Psoas muscle (tissue), 8 donors: ENCODE data around the gene OBSCN. TPM values are rescaled to one million over a fixed set of nuclear protein-coding genes. Genes with fewer than 3 reads are reported as not detected.

Experiments
- ATAC-seq, 4 donors: fragments of 200-7000 bp; cut with Tn5 transposase; one replicate each; pipeline ENCODE4 v1.9.1; 2020; ENCODE audit warnings: moderate library complexity in 3 of 4, mild to moderate bottlenecking in 2 of 4
- DNase-seq, 2 donors: peaks; one replicate each; pipeline ENCODE4 v3.0.0-alpha.2; 2020
- H3K27ac ChIP-seq: fragments of 200-600 bp; one replicate; pipeline ENCODE4 v1.8.0; 2022
- H3K27me3 ChIP-seq, 3 donors: fragments of 200-600 bp in 1 of 3; one replicate each; pipeline versions ENCODE4 v1.6.1 to v1.8.0; 2013 to 2022; ENCODE audit warnings: low read length in 2 of 3, mild to moderate bottlenecking in 2 of 3, moderate library complexity in 1 of 3; ENCODE audit not compliant: insufficient read depth in 3 of 3
- H3K36me3 ChIP-seq, 2 donors: fragments of 200-600 bp in 1 of 2; one replicate each; pipeline versions ENCODE4 v1.6.1 to v1.8.0; 2013 to 2022; ENCODE audit warnings: low read depth in 1 of 2, mild to moderate bottlenecking in 1 of 2, moderate library complexity in 1 of 2; ENCODE audit not compliant: insufficient read depth in 1 of 2
- H3K4me1 ChIP-seq: fragments of 200-600 bp; one replicate; pipeline ENCODE4 v1.8.0; 2022
- H3K4me3 ChIP-seq: fragments of 200-600 bp; one replicate; pipeline ENCODE4 v1.8.0; 2022; ENCODE audit warnings: mild to moderate bottlenecking
- H3K9me3 ChIP-seq: fragments of 200-600 bp; one replicate; pipeline ENCODE4 v1.8.0; 2022
- CTCF ChIP-seq: fragments of 200-600 bp; IDR thresholded peaks from one replicate; pipeline ENCODE4 v1.8.0; 2022; ENCODE audit warnings: antibody characterized with exemption
- WGBS, 3 donors: extraction: QIAGEN DNeasy Blood & Tissue Kit; methylation state at CpG; one replicate each; pipeline versions ENCODE4 v1.1.6 to v1.1.7; 2013; 5-methylcytosine and 5-hydroxymethylcytosine counted together
- intact Hi-C, 2 donors: fragments of 100-400 bp; cut with DNase I; formaldehyde crosslinking; loops; one replicate each; pipeline versions ENCODE4 v1.11.0 to v1.14.2; 2022
- long read RNA-seq, 2 donors: library from polyadenylated mRNA; unstranded; transcript quantifications; one replicate each; pipeline ENCODE4 v2.0.0, GENCODE V29; 2021
- polyA plus RNA-seq, 3 donors: library from polyadenylated mRNA; stranded (reverse); fragments of 200-250 nt; gene quantifications; one replicate each; pipeline ENCODE4 v1.2.3, GENCODE V29; 2013
- total RNA-seq, 4 donors: library from RNA; stranded (reverse); fragmentation: NEBNext Ultra II Directional in 2 of 4; extraction: Animal tissue kit (Norgen Biotek cat#: 25700) in 2 of 4; gene quantifications; one replicate each; pipeline versions ENCODE4 v1.2.1 to v1.2.4, GENCODE V29; 2021 to 2023
- donor health status: healthy with polysubstance abuse.
- donor health status: DM: no; HTN: no; CAD: no; lungs with moderate emphysema.
- donor health status: Bipolar disorder and iron deficiency.
- donor health status: healthy.
- donor health status: DM: yes; HTN: yes; CAD: no.
- donor health status: DM: no; HTN: no; CAD: no.
- donor health status: DM: no; HTN: no; CAD: no.
- donor health status: DM: yes; HTN: yes; CAD: no.

OBSCN gene
- 1,000 to 10,000 TPM; 1,061 to 1,869 (median 1,568) TPM for total RNA-seq
- 100 to 1,000 TPM; 397 to 658 (median 442) TPM for polyA plus RNA-seq
- long read RNA-seq, donor 1, partial matches to known transcripts = 712 of 760 reads
- long read RNA-seq, donor 1, other reads (novel, unspliced or antisense) = 48 of 760 reads
- long read RNA-seq, donor 2, partial matches to known transcripts = 1,419 of 2,009 reads
- long read RNA-seq, donor 2, other reads (novel, unspliced or antisense) = 586 of 2,009 reads

- DNase-seq = peak; percentile 76 to 92
- no peaks in the 10 kb centered on the region for H3K27me3 ChIP-seq
- peaks cover 49% of the 10 kb centered on the region for H3K4me1 ChIP-seq
- 9 to 29% (median 10%) methylated on average over 28 to 30 of the region's 30 CpGs for WGBS, 3 donors
- intact Hi-C loops = no loop called here
- TF ChIP-seq CTCF = no peak
- H3K4me3 ChIP-seq = peak within 1 kb of the TSS; percentile 91
- ATAC-seq = peak; percentile 59 to 64 (median 61)
- no peaks in the 10 kb centered on the region for H3K9me3 ChIP-seq
- H3K27ac ChIP-seq = peak within 1 kb of the TSS; percentile 99
- peaks cover 0 to 7% of the 10 kb centered on the region in 2 donors for H3K36me3 ChIP-seq
Observed at GRCh38 chr1:228207851-228208821, at the start of gene OBSCN. Gene OBSCN, plus strand, starts transcription at chr1:228208044. Its CDS starts 3,740 bp downstream, at chr1:228211784.

- Histone ChIP-seq H3K4me1 (peaks cover 12% of the 10 kb centered on the region), H3K9me3 (no peaks in the 10 kb centered on the region), H3K27me3 (peaks cover 0 to 26% (median 0%) of the 10 kb centered on the region in 3 donors), H3K36me3 (no peaks in the 10 kb centered on the region), H3K4me3 (peak overlapping the region; percentile 32), H3K27ac (no peak overlapping the region)
- intact Hi-C loops = no loop called here
- 24 to 29% (median 27%) methylated on average over 62 to 98 of the region's 98 CpGs for WGBS, 3 donors
- ATAC-seq (no peak), DNase-seq (peak in 1 of 2 donors; percentile 45)
- TF ChIP-seq CTCF = no peak
Observed at GRCh38 chr1:228158151-228159007, 49.5 kb upstream of the OBSCN start.

GRCh38 chr1:228159008-228159665 is 48.7 kb upstream of the OBSCN start:
- WGBS, 3 donors = 79 to 83% (median 80%) methylated on average over 10 to 14 of the region's 14 CpGs
- no peak overlapping the region for H3K4me3 ChIP-seq
- H3K27ac ChIP-seq = no peak overlapping the region
- ATAC-seq (no peak), DNase-seq (peak in 1 of 2 donors; percentile 46)
- peaks cover 20% of the 10 kb centered on the region for H3K4me1 ChIP-seq
- no peaks in the 10 kb centered on the region for H3K9me3 ChIP-seq
- no peaks in the 10 kb centered on the region for H3K36me3 ChIP-seq
- intact Hi-C loops = no loop called here
- TF ChIP-seq CTCF = no peak
- H3K27me3 ChIP-seq = peaks cover 0 to 26% (median 0%) of the 10 kb centered on the region in 3 donors

- H3K9me3 ChIP-seq = no peaks in the 10 kb centered on the region
- intact Hi-C loops = no loop called here
- no peaks in the 10 kb centered on the region for H3K36me3 ChIP-seq
- H3K4me3 ChIP-seq = no peak overlapping the region
- WGBS, 3 donors = 69 to 86% (median 73%) methylated on average over 12 to 15 of the region's 15 CpGs
- peak in 1 of 2 donors; percentile 50 for DNase-seq
- peaks cover 0 to 26% (median 0%) of the 10 kb centered on the region in 3 donors for H3K27me3 ChIP-seq
- TF ChIP-seq CTCF = no peak
- ATAC-seq = no peak
- H3K4me1 ChIP-seq = peaks cover 26% of the 10 kb centered on the region
- no peak overlapping the region for H3K27ac ChIP-seq
Observed at GRCh38 chr1:228160201-228160761, 47.6 kb upstream of the OBSCN start.
